Nephron progenitor cell (in vitro differentiated cells): ENCODE results near the gene TNS1.

Experiments
- DNase-seq: peaks from one replicate; pipeline ENCODE4 v3.0.0; 2021
- H3K27ac Mint-ChIP-seq: 2 replicates; pipeline ENCODE4 v1.8.0; 2021; ENCODE audit warnings: mild to moderate bottlenecking, moderate library complexity, mixed read lengths
- H3K27me3 Mint-ChIP-seq: 2 replicates; pipeline ENCODE4 v1.8.0; 2021; ENCODE audit warnings: mild to moderate bottlenecking, low read depth, mixed read lengths; ENCODE audit not compliant: poor library complexity
- H3K36me3 Mint-ChIP-seq: 2 replicates; pipeline ENCODE4 v1.8.0; 2021; ENCODE audit warnings: low read depth, mixed read lengths
- H3K4me1 Mint-ChIP-seq: 2 replicates; pipeline ENCODE4 v1.8.0; 2021; ENCODE audit warnings: mixed read lengths
- H3K4me3 Mint-ChIP-seq: 2 replicates; pipeline ENCODE4 v1.8.0; 2021; ENCODE audit warnings: mild to moderate bottlenecking, moderate library complexity, mixed read lengths
- H3K9me3 Mint-ChIP-seq: 2 replicates; pipeline ENCODE4 v1.8.0; 2021; ENCODE audit warnings: mild to moderate bottlenecking, moderate library complexity, mixed read lengths
- TF ChIP-seq, protein P1 (sequence below): fragments of 200-600 bp; sonication (generic); IDR thresholded peaks from 2 replicates; pipeline ENCODE4 v1.5.0; 2021; ENCODE audit warnings: antibody characterized with exemption

TNS1 gene

DNA sequence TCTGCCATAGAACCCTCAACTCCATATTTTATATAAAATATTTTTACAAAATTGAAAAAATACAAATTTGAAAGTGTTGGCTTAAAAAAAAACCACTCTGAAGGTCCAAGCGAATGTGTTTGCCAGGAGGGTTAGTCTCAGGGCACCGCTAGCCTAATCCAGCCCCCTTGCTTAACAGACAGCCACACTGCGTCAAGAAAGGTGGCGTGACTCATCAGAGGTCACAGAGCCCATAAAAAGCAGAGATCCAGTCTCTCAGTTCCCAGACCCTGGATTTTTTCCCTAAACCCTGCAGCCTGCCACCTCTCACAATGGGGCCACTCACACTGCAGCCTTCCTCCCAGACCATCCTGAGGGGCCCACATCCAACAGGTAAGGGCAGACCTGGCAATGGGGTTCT is 3.9 kb upstream of the TNS1 start:
- Mint-ChIP-seq H3K4me1 (peaks cover 83% of the 10 kb centered on the region), H3K4me3 (no peak overlapping the region), H3K27me3 (peaks cover 42% of the 10 kb centered on the region), H3K27ac (no peak overlapping the region), H3K9me3 (no peaks in the 10 kb centered on the region), H3K36me3 (no peaks in the 10 kb centered on the region)
- TF ChIP-seq, protein P1, sequence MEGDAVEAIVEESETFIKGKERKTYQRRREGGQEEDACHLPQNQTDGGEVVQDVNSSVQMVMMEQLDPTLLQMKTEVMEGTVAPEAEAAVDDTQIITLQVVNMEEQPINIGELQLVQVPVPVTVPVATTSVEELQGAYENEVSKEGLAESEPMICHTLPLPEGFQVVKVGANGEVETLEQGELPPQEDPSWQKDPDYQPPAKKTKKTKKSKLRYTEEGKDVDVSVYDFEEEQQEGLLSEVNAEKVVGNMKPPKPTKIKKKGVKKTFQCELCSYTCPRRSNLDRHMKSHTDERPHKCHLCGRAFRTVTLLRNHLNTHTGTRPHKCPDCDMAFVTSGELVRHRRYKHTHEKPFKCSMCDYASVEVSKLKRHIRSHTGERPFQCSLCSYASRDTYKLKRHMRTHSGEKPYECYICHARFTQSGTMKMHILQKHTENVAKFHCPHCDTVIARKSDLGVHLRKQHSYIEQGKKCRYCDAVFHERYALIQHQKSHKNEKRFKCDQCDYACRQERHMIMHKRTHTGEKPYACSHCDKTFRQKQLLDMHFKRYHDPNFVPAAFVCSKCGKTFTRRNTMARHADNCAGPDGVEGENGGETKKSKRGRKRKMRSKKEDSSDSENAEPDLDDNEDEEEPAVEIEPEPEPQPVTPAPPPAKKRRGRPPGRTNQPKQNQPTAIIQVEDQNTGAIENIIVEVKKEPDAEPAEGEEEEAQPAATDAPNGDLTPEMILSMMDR: no peak
- DNase-seq: no peak

DNA sequence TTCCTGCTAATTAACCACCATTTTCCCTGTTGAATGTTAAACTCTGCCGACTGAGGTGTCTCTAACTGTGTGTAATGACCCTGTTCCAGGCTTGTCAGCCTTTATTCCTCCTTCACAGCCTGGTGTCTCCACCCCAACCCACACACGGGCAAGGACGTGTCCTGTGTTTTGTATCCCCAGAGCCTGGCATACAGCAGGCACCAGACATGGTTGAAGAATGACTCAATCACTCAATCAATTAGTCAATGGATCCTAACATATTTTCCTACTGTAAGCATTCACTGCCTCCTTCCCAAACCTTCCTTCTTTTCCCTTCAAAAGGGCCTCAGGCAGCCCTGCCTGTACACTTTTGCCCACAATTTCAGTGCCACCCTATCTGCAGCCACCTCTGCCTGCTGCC is 2.7 kb upstream of the TNS1 start:
- Mint-ChIP-seq H3K9me3 (no peaks in the 10 kb centered on the region), H3K27me3 (peaks cover 33% of the 10 kb centered on the region), H3K4me1 (peaks cover 81% of the 10 kb centered on the region), H3K27ac (peak overlapping the region; percentile 10), H3K4me3 (peak overlapping the region; percentile 12), H3K36me3 (no peaks in the 10 kb centered on the region)
- TF ChIP-seq, protein P1: no peak
- DNase-seq: no peak

DNA sequence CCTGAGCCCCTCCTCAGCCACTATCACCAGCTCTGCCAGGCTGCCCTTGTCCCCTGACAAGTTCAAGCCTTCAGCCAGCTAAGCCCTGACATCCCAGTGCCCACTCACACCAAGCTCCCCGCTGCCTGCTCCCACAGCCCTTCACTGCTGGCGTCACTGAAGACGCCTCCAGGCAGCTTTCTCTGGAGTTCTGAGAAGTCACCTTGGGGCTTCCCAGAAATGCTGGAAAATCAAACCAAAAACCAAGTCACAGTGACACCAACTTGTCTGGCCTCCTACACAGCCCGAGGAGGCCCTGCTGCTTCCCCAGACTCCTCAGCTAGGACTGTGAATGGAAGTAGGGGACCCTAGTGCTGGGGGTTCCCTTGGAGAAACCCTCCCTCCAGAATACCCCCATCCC is 2.2 kb upstream of the TNS1 start:
- TF ChIP-seq, protein P1: no peak
- Mint-ChIP-seq H3K4me3 (peak overlapping the region; percentile 12), H3K27ac (no peak overlapping the region), H3K27me3 (peaks cover 32% of the 10 kb centered on the region), H3K9me3 (no peaks in the 10 kb centered on the region), H3K4me1 (peaks cover 85% of the 10 kb centered on the region), H3K36me3 (no peaks in the 10 kb centered on the region)
- no peak for DNase-seq

DNA sequence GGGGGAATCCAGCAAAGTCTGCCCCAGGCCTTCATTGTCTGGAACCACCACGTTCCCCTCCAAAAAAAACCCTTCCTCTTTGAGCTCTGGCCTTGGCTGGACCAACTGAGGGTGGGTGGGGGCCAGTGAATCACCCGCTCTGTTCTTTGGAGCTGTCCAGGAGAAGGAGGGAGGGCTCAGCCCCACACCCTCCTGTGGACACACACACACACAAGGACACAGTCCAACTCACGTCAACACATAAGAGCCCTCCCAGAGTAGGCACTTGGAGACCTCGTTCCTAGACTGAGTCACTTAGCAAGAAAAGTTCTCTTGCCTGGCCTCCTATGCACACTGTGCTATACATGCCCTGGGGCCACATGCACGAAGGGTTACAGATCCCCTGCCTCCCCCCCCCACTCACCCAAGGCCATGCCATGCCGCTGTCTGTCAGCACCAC is 1.2 kb upstream of the TNS1 start:
- Mint-ChIP-seq H3K4me3 (no peak overlapping the region), H3K36me3 (no peaks in the 10 kb centered on the region), H3K27ac (peak overlapping the region; percentile 95), H3K4me1 (peaks cover 84% of the 10 kb centered on the region), H3K9me3 (no peaks in the 10 kb centered on the region), H3K27me3 (peaks cover 26% of the 10 kb centered on the region)
- TF ChIP-seq, protein P1: no peak
- no peak for DNase-seq

DNA sequence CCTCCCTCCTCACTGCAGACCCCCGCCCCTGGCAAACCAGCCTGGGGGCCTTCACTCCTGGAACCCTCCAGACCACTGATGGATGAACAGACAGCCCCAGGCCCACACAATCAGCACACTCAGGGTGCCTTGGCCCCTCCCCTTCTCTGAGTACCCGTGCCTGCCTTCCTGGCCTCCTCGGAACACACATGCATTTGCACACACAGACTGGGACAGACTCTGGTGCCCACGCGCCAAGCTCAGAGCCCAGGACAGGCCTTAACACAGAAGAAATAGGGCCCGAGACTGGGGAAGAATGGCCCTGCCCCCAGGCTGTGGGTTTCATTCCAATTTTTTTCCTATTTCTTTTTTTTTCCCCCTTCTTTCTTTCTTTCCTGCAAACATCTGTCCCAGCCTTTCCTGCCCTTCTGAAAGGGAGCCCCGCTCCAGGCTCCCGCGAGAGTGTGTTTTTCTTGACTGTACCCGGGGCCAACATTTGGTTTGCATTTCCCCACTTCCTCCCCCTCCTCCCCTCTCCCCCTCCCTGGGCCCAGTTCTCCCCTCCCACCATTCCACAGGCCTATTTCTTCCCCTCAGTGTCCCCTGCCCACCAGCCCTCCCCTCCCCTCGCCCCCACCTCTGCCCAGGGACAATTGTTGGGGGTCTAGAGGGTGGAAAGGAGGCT is 618 bp upstream of the TNS1 start:
- peak overlapping the region; percentile 68 for H3K4me3 Mint-ChIP-seq
- H3K4me1 Mint-ChIP-seq: peaks cover 80% of the 10 kb centered on the region
- no peaks in the 10 kb centered on the region for H3K9me3 Mint-ChIP-seq
- DNase-seq: no peak
- no peaks in the 10 kb centered on the region for H3K36me3 Mint-ChIP-seq
- H3K27me3 Mint-ChIP-seq: peaks cover 20% of the 10 kb centered on the region
- TF ChIP-seq, protein P1: no peak
- H3K27ac Mint-ChIP-seq: peak overlapping the region; percentile 91
